ENCODE measurements around the gene JPH4. TPM values are rescaled to one million over a fixed set of nuclear protein-coding genes. Genes with fewer than 3 reads are reported as not detected.
A peak's percentile ranks its signal among the peaks of the same experiment; 100 is the strongest.

The JPH4 gene
- total RNA-seq, 1 donor from 2014 or later: not detected

GRCh38 chr14:23568021-23568599 lies 10.5 kb downstream of the JPH4 start:
- DNase-seq: no peak
- H3K4me1 Mint-ChIP-seq: peaks cover 38% of the 10 kb centered on the region
- no peaks in the 10 kb centered on the region for H3K9me3 Mint-ChIP-seq
- H3K36me3 Mint-ChIP-seq (ENCODE audit: low read depth): peaks cover 31% of the 10 kb centered on the region
- peak overlapping the region; percentile 98 for H3K27ac Mint-ChIP-seq
- H3K4me3 Mint-ChIP-seq: peak overlapping the region; percentile 99
- intact Hi-C loops (cut with micrococcal nuclease): loop anchor here (10.0 kb wide), 1 partner anchor 877 kb away; the partner anchor contains the start of gene SDR39U1
- H3K27me3 Mint-ChIP-seq: peaks cover 3% of the 10 kb centered on the region

GRCh38 chr14:23567186-23568020 lies 11.2 kb downstream of the JPH4 start, which contains the start of gene AP1G2:
AP1G2 (minus strand) TSS chr14:23567791; CDS start chr14:23567314, 477 bp downstream.
- DNase-seq: peak; percentile 97
- H3K27ac Mint-ChIP-seq: peak within 1 kb of the TSS; percentile 98
- intact Hi-C loops (cut with micrococcal nuclease): loop anchor here (2.0 to 10.0 kb wide), 2 partner anchors 17 to 877 kb away; partner anchors contain the start of genes SDR39U1 and ZFHX2
- peaks cover under 1% of the 10 kb centered on the region for H3K27me3 Mint-ChIP-seq
- H3K9me3 Mint-ChIP-seq: no peaks in the 10 kb centered on the region
- peaks cover 35% of the 10 kb centered on the region for H3K4me1 Mint-ChIP-seq
- H3K36me3 Mint-ChIP-seq (ENCODE audit: low read depth): peaks cover 36% of the 10 kb centered on the region
- H3K4me3 Mint-ChIP-seq: peak within 1 kb of the TSS; percentile 99

DNA sequence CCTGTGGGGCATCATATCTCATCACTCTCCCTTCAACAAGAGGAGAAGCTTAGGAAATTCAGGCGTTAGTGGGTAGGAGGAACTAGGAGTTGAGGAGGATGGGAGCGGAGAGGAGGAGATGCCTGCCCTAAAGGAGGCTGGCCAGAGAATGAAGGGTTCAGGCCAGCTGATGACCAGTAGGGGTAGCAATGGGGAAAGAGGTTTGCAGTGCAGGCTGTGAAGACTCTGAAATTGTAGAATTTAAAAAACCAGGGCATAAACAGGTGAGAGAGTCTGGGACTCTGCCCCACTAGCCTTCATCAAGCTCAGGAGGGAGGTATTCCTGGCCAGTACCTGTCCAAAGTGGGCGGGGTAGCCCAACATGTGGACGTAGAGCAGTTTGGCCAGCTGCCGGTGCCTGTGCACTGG lies 11.8 kb downstream of the JPH4 start:
- Mint-ChIP-seq H3K9me3 (no peaks in the 10 kb centered on the region), H3K4me3 (peak overlapping the region; percentile 99), H3K4me1 (peaks cover 33% of the 10 kb centered on the region), H3K36me3 (ENCODE audit: low read depth) (peaks cover 40% of the 10 kb centered on the region), H3K27ac (peak overlapping the region; percentile 98), H3K27me3 (no peaks in the 10 kb centered on the region)
- intact Hi-C loops (cut with micrococcal nuclease): loop anchor here (2.0 to 10.0 kb wide), 2 partner anchors 16 to 878 kb away; partner anchors contain the start of genes SDR39U1 and ZFHX2
- DNase-seq: no peak

DNA sequence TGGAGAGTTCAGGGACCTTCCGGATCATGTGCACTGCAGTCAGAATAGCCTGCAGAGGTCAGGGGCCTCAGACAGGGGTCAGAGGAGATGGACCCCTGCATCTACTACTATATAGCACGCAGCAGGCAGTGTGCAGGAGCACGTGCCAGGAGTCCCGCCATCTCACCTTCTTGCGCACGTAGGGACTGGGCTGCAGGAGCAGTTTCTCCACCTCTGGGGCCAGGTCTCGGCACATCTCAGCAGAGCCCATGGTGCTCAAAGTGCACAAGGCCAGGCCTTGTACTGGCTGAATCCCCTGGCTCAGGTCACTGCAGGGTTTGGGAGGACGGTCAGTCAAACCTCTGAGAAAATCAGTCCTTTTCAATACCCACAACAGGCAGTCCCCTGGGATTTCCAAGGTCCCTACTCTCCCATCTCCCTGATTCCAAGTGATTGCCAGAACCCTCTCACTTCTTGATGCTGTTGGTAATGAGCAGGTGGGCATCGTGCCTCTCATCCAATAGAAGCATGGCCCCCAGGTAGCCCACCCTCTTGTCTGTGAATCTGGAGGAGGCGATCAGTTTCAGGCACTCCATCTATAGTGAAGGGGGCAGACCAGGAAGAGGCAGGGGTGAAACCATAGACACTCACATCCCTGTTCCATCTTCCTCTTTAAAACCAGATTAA lies 12.3 kb downstream of the JPH4 start:
- H3K4me3 Mint-ChIP-seq: peak overlapping the region; percentile 99
- no peaks in the 10 kb centered on the region for H3K27me3 Mint-ChIP-seq
- DNase-seq: no peak
- intact Hi-C loops (cut with micrococcal nuclease): loop anchor here (2.0 to 10.0 kb wide), 2 partner anchors 15 to 879 kb away; partner anchors contain the start of genes SDR39U1 and ZFHX2
- peak overlapping the region; percentile 98 for H3K27ac Mint-ChIP-seq
- H3K9me3 Mint-ChIP-seq: no peaks in the 10 kb centered on the region
- H3K4me1 Mint-ChIP-seq: peaks cover 33% of the 10 kb centered on the region
- peaks cover 43% of the 10 kb centered on the region for H3K36me3 Mint-ChIP-seq (ENCODE audit: low read depth)

GRCh38 chr14:23565626-23566025 lies 13.0 kb downstream of the JPH4 start:
- H3K27ac Mint-ChIP-seq: no peak overlapping the region
- no peaks in the 10 kb centered on the region for H3K27me3 Mint-ChIP-seq
- peaks cover 48% of the 10 kb centered on the region for H3K36me3 Mint-ChIP-seq (ENCODE audit: low read depth)
- peaks cover 33% of the 10 kb centered on the region for H3K4me1 Mint-ChIP-seq
- H3K4me3 Mint-ChIP-seq: no peak overlapping the region
- no peak for DNase-seq
- no peaks in the 10 kb centered on the region for H3K9me3 Mint-ChIP-seq
- intact Hi-C loops (cut with micrococcal nuclease): loop anchor here (2.0 to 10.0 kb wide), 2 partner anchors 15 to 879 kb away; partner anchors contain the start of genes SDR39U1 and ZFHX2

- intact Hi-C loops (cut with micrococcal nuclease): loop anchor here (10.0 kb wide), 1 partner anchor 880 kb away; the partner anchor contains the start of gene SDR39U1
- Mint-ChIP-seq H3K36me3 (ENCODE audit: low read depth) (peaks cover 53% of the 10 kb centered on the region), H3K27me3 (no peaks in the 10 kb centered on the region), H3K9me3 (no peaks in the 10 kb centered on the region), H3K27ac (peak overlapping the region; percentile 71), H3K4me1 (peaks cover 36% of the 10 kb centered on the region), H3K4me3 (no peak overlapping the region)
- DNase-seq: no peak
Measured at GRCh38 chr14:23564876-23565275, 13.7 kb downstream of the JPH4 start.

GRCh38 chr14:23564181-23564812 lies 14.3 kb downstream of the JPH4 start:
- H3K36me3 Mint-ChIP-seq (ENCODE audit: low read depth): peaks cover 57% of the 10 kb centered on the region
- DNase-seq: no peak
- no peaks in the 10 kb centered on the region for H3K27me3 Mint-ChIP-seq
- H3K4me3 Mint-ChIP-seq: no peak overlapping the region
- H3K27ac Mint-ChIP-seq: no peak overlapping the region
- H3K4me1 Mint-ChIP-seq: peaks cover 39% of the 10 kb centered on the region
- intact Hi-C loops (cut with micrococcal nuclease): loop anchor here (10.0 kb wide), 1 partner anchor 881 kb away; the partner anchor contains the start of gene SDR39U1
- no peaks in the 10 kb centered on the region for H3K9me3 Mint-ChIP-seq

DNA sequence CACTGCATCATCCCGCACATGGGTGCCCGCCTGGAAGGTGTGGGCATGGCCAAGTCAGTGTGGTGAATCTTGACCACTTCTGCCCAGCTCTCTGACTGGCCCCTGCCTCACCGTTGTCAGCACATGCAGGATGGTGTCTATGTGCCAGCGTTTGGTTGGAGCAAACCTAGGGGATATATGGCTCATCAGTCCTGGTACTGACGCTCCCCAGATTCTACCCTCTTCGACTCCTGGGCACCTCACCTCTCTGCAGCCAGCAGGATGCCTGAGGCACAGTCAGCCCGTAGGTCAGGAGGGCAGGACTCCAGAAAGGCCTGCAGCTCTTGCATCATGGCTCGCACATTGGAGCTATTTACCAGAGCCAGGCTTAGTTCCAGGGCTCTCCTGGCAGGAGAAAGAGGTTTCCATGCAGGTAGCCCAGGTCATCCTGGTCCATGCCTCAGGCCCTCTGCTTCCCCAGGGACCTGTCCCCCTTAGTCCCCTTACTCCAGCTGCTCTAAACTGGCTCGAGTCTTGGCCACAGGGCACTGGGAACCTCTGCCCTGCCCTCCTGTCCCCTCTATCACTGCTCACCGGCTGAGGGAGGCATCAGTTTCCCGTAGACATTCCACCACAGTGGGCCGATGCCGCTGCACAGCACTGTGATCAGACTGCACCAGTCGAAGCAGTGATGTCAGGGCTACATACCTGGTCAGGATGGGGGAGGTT lies 15.0 kb downstream of the JPH4 start:
- peaks cover 35% of the 10 kb centered on the region for H3K4me1 Mint-ChIP-seq

DNA sequence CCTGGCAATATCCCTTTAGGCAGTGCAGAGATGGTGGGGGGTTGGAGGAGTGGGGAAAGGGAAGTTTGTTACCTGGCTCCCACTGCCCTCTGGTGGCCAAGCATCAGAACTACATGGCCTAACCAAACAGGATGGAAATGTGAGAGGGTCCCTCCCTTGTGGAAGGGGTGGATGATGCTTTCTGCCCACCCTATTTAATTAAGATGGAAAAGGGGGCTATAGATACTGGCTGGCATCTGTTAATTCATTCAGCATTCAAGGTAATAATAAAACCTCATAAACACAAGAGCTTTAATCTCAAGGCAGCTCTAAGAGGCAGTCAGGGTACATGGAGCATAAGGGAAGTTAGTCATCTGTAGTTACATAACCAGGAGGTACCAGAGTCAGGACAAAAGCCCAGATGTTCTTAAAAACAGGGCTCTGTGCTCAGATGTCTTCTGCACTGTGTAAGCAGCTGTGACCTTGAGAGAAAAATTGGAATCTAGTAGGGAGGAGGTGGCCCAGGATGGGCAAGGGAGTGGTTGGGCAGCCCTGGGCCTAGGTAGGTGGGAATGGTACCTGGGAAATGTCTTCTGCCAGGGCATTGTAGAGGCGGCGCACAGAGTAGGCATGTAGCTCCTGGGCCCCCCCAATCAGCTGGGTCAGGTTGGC lies 15.6 kb downstream of the JPH4 start:
- H3K9me3 Mint-ChIP-seq: no peaks in the 10 kb centered on the region
- H3K36me3 Mint-ChIP-seq (ENCODE audit: low read depth): peaks cover 68% of the 10 kb centered on the region
- H3K27ac Mint-ChIP-seq: peak overlapping the region; percentile 70
- H3K4me1 Mint-ChIP-seq: peaks cover 32% of the 10 kb centered on the region
- DNase-seq: peak; percentile 88
- intact Hi-C loops (cut with micrococcal nuclease): loop anchor here (1.0 to 10.0 kb wide), 3 partner anchors 85 to 882 kb away; partner anchors contain the start of gene SDR39U1
- no peaks in the 10 kb centered on the region for H3K27me3 Mint-ChIP-seq
- H3K4me3 Mint-ChIP-seq: no peak overlapping the region

More for the DNA sequence above, 15.0 kb downstream of the JPH4 start:
- no peak for DNase-seq
- peaks cover 62% of the 10 kb centered on the region for H3K36me3 Mint-ChIP-seq (ENCODE audit: low read depth)
- intact Hi-C loops (cut with micrococcal nuclease): loop anchor here (2.0 to 10.0 kb wide), 2 partner anchors 235 to 881 kb away; partner anchors contain the start of gene SDR39U1
- H3K27me3 Mint-ChIP-seq: no peaks in the 10 kb centered on the region
- no peak overlapping the region for H3K4me3 Mint-ChIP-seq
- H3K27ac Mint-ChIP-seq: peak overlapping the region; percentile 26
- H3K9me3 Mint-ChIP-seq: no peaks in the 10 kb centered on the region

GRCh38 chr14:23561873-23562821 lies 16.4 kb downstream of the JPH4 start:
- intact Hi-C loops (cut with micrococcal nuclease): loop anchor here (1.0 to 10.0 kb wide), 3 partner anchors 84 to 883 kb away; partner anchors contain the start of gene SDR39U1
- H3K9me3 Mint-ChIP-seq: no peaks in the 10 kb centered on the region
- DNase-seq: no peak
- peaks cover 31% of the 10 kb centered on the region for H3K4me1 Mint-ChIP-seq
- no peak overlapping the region for H3K4me3 Mint-ChIP-seq
- H3K27me3 Mint-ChIP-seq: no peaks in the 10 kb centered on the region
- no peak overlapping the region for H3K27ac Mint-ChIP-seq
- peaks cover 68% of the 10 kb centered on the region for H3K36me3 Mint-ChIP-seq (ENCODE audit: low read depth)

DNA sequence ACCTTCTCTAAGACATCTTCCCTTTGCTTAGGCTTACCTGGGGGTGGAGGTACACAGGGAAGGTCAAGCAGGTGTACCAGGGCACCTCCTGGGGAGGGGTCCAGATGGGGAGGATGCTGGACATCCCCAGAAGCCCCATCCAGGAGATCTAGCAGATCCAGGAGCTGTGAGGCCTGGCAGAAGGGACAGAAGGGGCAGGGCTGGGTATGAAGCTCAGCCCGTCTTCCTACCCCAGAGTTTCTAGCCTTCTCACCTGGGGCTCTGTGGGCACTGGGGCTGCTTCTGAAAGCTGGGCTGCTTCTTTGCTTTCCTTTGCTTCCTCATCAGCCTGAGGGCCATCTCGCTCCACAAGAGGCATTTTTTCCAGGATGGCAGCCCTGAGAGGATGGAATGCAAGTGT lies 17.3 kb downstream of the JPH4 start:
- DNase-seq: no peak
- intact Hi-C loops (cut with micrococcal nuclease): loop anchor here (10.0 kb wide), 1 partner anchor 884 kb away; the partner anchor contains the start of gene SDR39U1
- peaks cover 31% of the 10 kb centered on the region for H3K4me1 Mint-ChIP-seq
- H3K27me3 Mint-ChIP-seq: no peaks in the 10 kb centered on the region
- no peaks in the 10 kb centered on the region for H3K9me3 Mint-ChIP-seq
- peaks cover 63% of the 10 kb centered on the region for H3K36me3 Mint-ChIP-seq (ENCODE audit: low read depth)
- no peak overlapping the region for H3K4me3 Mint-ChIP-seq
- no peak overlapping the region for H3K27ac Mint-ChIP-seq
